HCT116 (cell line): ENCODE measurements around the gene ARNT2.

Experiments used
- ATF3 ChIP-seq: IDR thresholded peaks from 2 replicates; pipeline ENCODE4 v1.6.1; 2012
- CTCF ChIP-seq, 3 experiments: fragments of 200-600 bp in 1 of 3; sonication (generic) in 1 of 3; IDR thresholded peaks in 2 of 3; conservative IDR thresholded peaks in 1 of 3; 2 replicates each; pipeline ENCODE4 v1.5.1; 2012 to 2017; ENCODE audit warnings: low read depth in 2 of 3, low read length in 2 of 3, antibody characterized with exemption in 1 of 3, borderline replicate concordance in 1 of 3, control low read depth in 1 of 3, mild to moderate bottlenecking in 1 of 3, mixed read lengths in 1 of 3, mixed run types in 1 of 3, moderate library complexity in 1 of 3; ENCODE audit not compliant: insufficient read depth in 1 of 3
- EZH2phosphoT487 ChIP-seq: fragments of 200-600 bp; IDR thresholded peaks from 2 replicates; pipeline ENCODE4 v1.6.1; 2018; ENCODE audit warnings: antibody characterized with exemption, borderline replicate concordance
- POLR2AphosphoS5 ChIP-seq: IDR thresholded peaks from 2 replicates; pipeline ENCODE4 v1.6.1; 2011; ENCODE audit warnings: mild to moderate bottlenecking, low read depth, low read length, moderate library complexity
- REST ChIP-seq: IDR thresholded peaks from 2 replicates; pipeline ENCODE4 v1.6.1; 2012; ENCODE audit warnings: low read depth
- SIN3A ChIP-seq: IDR thresholded peaks from 2 replicates; pipeline ENCODE4 v1.6.1; 2012; ENCODE audit warnings: low read depth
- SRF ChIP-seq: IDR thresholded peaks from 2 replicates; pipeline ENCODE4 v1.6.1; 2012; ENCODE audit warnings: low read depth
- TCF7L2 ChIP-seq: IDR thresholded peaks from 2 replicates; pipeline ENCODE4 v1.7.0; 2011; ENCODE audit warnings: borderline replicate concordance, inconsistent platforms; ENCODE audit not compliant: insufficient read depth, insufficient read length; ENCODE audit errors: extremely low read depth
- ZNF274 ChIP-seq: fragments of 200-500 bp; sonication (Bioruptor generic); IDR thresholded peaks from 2 replicates; pipeline ENCODE4 v1.6.1; 2014; ENCODE audit warnings: mild to moderate bottlenecking, low read depth, low read length, inconsistent platforms

GRCh38 chr15:80580106-80580505, 175.9 kb downstream of the ARNT2 start:
- TF ChIP-seq REST (no peak), CTCF (IDR thresholded peaks at IDR 0.05 in 2 of 3, conservative IDR thresholded peaks at IDR 0.05 in 1 of 3; ENCODE audit: borderline replicate concordance in 1 of 3, insufficient read depth in 1 of 3, low read depth in 2 of 3, low read length in 2 of 3) (no peak), SRF (no peak), EZH2phosphoT487 (no peak), ATF3 (no peak), SIN3A (no peak), POLR2AphosphoS5 (no peak), TCF7L2 (no peak), ZNF274 (no peak)
